Natural killer cell (primary cell): Measurements from ENCODE around the gene TUBB2B. TPM values are rescaled to one million over a fixed set of nuclear protein-coding genes. Genes with fewer than 3 reads are reported as not detected.

Experiments used
- ATAC-seq, 3 donors: fragments of 150-1000 bp in 2 of 3; fragments of 200-7000 bp in 1 of 3; cut with Tn5 transposase; 1 replicate in 1 of 3; 2 replicates in 2 of 3; pipeline ENCODE4 v1.10.0; 2021; ENCODE audit warnings: mild to moderate bottlenecking in 2 of 3, moderate library complexity in 2 of 3
- DNase-seq, 2 donors: peaks; one replicate each; pipeline versions ENCODE4 v3.0.0 to v3.0.0-alpha.2; 2013 to 2021; ENCODE audit warnings: mixed read lengths in 1 of 2
- H3K27ac ChIP-seq: one replicate; pipeline ENCODE4 v1.5.1; 2013; ENCODE audit warnings: mild to moderate bottlenecking, low read length
- H3K27me3 ChIP-seq: one replicate; pipeline ENCODE4 v1.6.1; 2013; ENCODE audit warnings: low read length; ENCODE audit not compliant: control insufficient read depth, insufficient read depth
- H3K36me3 ChIP-seq: one replicate; pipeline ENCODE4 v1.6.1; 2013; ENCODE audit warnings: low read length; ENCODE audit not compliant: control insufficient read depth, insufficient read depth
- H3K4me1 ChIP-seq: one replicate; pipeline ENCODE4 v1.6.1; 2013; ENCODE audit warnings: low read length; ENCODE audit not compliant: control insufficient read depth, insufficient read depth
- H3K4me3 ChIP-seq: one replicate; pipeline ENCODE4 v1.5.1; 2013; ENCODE audit warnings: low read length
- H3K9me3 ChIP-seq: one replicate; pipeline ENCODE4 v1.6.1; 2013; ENCODE audit warnings: low read length; ENCODE audit not compliant: control insufficient read depth, insufficient read depth
- H3K27ac Mint-ChIP-seq, 2 donors: one replicate each; pipeline ENCODE4 v1.8.0; 2022; ENCODE audit warnings: mild to moderate bottlenecking in 2 of 2, mixed read lengths in 2 of 2, moderate library complexity in 1 of 2
- H3K27me3 Mint-ChIP-seq, 2 donors: one replicate each; pipeline ENCODE4 v1.8.0; 2022; ENCODE audit warnings: low read depth in 2 of 2, mixed read lengths in 2 of 2
- H3K36me3 Mint-ChIP-seq: one replicate; pipeline ENCODE4 v1.8.0; 2022; ENCODE audit warnings: mixed read lengths
- H3K4me1 Mint-ChIP-seq, 2 donors: one replicate each; pipeline ENCODE4 v1.8.0; 2022; ENCODE audit warnings: mixed read lengths in 2 of 2
- H3K4me3 Mint-ChIP-seq: one replicate; pipeline ENCODE4 v1.8.0; 2022; ENCODE audit warnings: mild to moderate bottlenecking, moderate library complexity, mixed read lengths
- H3K9me3 Mint-ChIP-seq, 2 donors: one replicate each; pipeline ENCODE4 v1.8.0; 2022; ENCODE audit warnings: mixed read lengths in 2 of 2
- CTCF ChIP-seq: fragments of 200-600 bp; IDR thresholded peaks from one replicate; pipeline ENCODE4 v1.8.0; 2022; ENCODE audit warnings: antibody characterized with exemption
- WGBS: methylation state at CpG from one replicate; pipeline ENCODE4 v1.1.7; 2013; ENCODE audit warnings: missing lambda C conversion rate; ENCODE audit not compliant: insufficient coverage; 5-methylcytosine and 5-hydroxymethylcytosine counted together
- intact Hi-C: fragments of 100-400 bp; cut with micrococcal nuclease; formaldehyde crosslinking; loops from one replicate; pipeline ENCODE4 v1.14.2; 2022
- total RNA-seq, 4 donors: library from RNA; stranded (reverse); fragments of 120-200 nt in 1 of 4; gene quantifications; one replicate each; pipeline versions ENCODE4 v1.2.3 to v1.2.4, GENCODE V29; 2013 to 2022

Gene TUBB2B
- total RNA-seq, 3 donors from 2014 or later (not counting 1 experiment from before 2014, with no cell fraction given) = 0.66 to 0.75 TPM; not detected in 1

- no peaks in the 10 kb centered on the region for H3K9me3 Mint-ChIP-seq
- no peak overlapping the region for H3K27ac Mint-ChIP-seq
- TF ChIP-seq CTCF = no peak
- no peaks in the 10 kb centered on the region for H3K36me3 Mint-ChIP-seq
- ATAC-seq = no peak
- no peaks in the 10 kb centered on the region for H3K27me3 Mint-ChIP-seq
- Histone ChIP-seq H3K4me3 (no peak overlapping the region), H3K27ac (no peak overlapping the region), H3K9me3 (no peaks in the 10 kb centered on the region), H3K4me1 (no peaks in the 10 kb centered on the region), H3K27me3 (no peaks in the 10 kb centered on the region), H3K36me3 (peaks cover 21% of the 10 kb centered on the region)
- intact Hi-C loops = no loop called here
- DNase-seq = no peak
- 87% methylated on average over 9 of the region's 9 CpGs for WGBS
- H3K4me1 Mint-ChIP-seq = peaks cover 16 to 17% of the 10 kb centered on the region in 2 donors
- no peak overlapping the region for H3K4me3 Mint-ChIP-seq
Observed at GRCh38 chr6:3273707-3274521, 46.5 kb upstream of the TUBB2B start.

GRCh38 chr6:3272911-3273547 is 45.6 kb upstream of the TUBB2B start:
- ATAC-seq (no peak), DNase-seq (no peak)
- no peaks in the 10 kb centered on the region for H3K36me3 Mint-ChIP-seq
- no peaks in the 10 kb centered on the region for H3K9me3 Mint-ChIP-seq
- 96% methylated on average over 32 of the region's 32 CpGs for WGBS
- no peak overlapping the region for H3K27ac Mint-ChIP-seq
- H3K4me1 ChIP-seq = no peaks in the 10 kb centered on the region
- peaks cover 22 to 24% of the 10 kb centered on the region in 2 donors for H3K4me1 Mint-ChIP-seq
- no peaks in the 10 kb centered on the region for H3K9me3 ChIP-seq
- H3K27me3 Mint-ChIP-seq = no peaks in the 10 kb centered on the region
- no peak for TF ChIP-seq CTCF
- no peak overlapping the region for H3K4me3 ChIP-seq
- H3K27me3 ChIP-seq = no peaks in the 10 kb centered on the region
- no peak overlapping the region for H3K4me3 Mint-ChIP-seq
- no peak overlapping the region for H3K27ac ChIP-seq
- intact Hi-C loops = no loop called here
- peaks cover 21% of the 10 kb centered on the region for H3K36me3 ChIP-seq

- Histone ChIP-seq H3K27ac (no peak overlapping the region), H3K36me3 (peaks cover 21% of the 10 kb centered on the region), H3K9me3 (no peaks in the 10 kb centered on the region), H3K4me1 (no peaks in the 10 kb centered on the region), H3K27me3 (no peaks in the 10 kb centered on the region), H3K4me3 (no peak overlapping the region)
- ATAC-seq = no peak
- 92% methylated on average over 13 of the region's 13 CpGs for WGBS
- intact Hi-C loops = no loop called here
- H3K36me3 Mint-ChIP-seq = no peaks in the 10 kb centered on the region
- peak overlapping the region in 1 of 2 donors; percentile 18 for H3K27ac Mint-ChIP-seq
- no peak for DNase-seq
- H3K4me1 Mint-ChIP-seq = peaks cover 24 to 25% of the 10 kb centered on the region in 2 donors
- H3K27me3 Mint-ChIP-seq = no peaks in the 10 kb centered on the region
- TF ChIP-seq CTCF = no peak
- no peaks in the 10 kb centered on the region for H3K9me3 Mint-ChIP-seq
- H3K4me3 Mint-ChIP-seq = no peak overlapping the region
Observed at GRCh38 chr6:3271756-3272155, 44.3 kb upstream of the TUBB2B start.
